Activated gamma-delta T cell (primary cell): ENCODE measurements around the gene TAF1L.

Experiments
- DNase-seq: peaks from one replicate; lab custom pipeline; 2025; lab: John Stamatoyannopoulos, UW

Gene TAF1L

GRCh38 chr9:32590898-32591297 lies 44.6 kb downstream of the TAF1L start:
- no peak for DNase-seq

GRCh38 chr9:32590476-32590875 lies 45.0 kb downstream of the TAF1L start:
- no peak for DNase-seq

- DNase-seq: no peak
Measured at GRCh38 chr9:32589083-32589723, 46.3 kb downstream of the TAF1L start.

DNA sequence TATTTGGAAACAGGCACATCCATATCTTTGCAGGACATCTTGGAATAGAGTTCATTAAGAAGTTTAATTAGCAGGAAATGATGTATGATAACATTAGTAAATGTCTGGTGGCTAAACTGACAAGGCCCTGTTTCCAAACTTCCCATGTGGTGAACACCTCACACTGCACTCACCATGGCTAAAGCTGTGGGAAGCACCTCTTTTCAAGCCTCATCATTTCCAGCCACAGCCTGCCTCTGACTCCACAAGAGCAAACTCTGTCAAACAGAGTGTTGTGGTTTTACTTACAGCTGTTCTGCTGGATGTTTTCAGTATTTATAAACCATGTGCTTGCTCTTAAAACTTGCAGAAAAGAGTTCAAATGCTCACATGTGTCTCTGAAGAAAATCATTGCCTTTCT lies 47.6 kb downstream of the TAF1L start:
- DNase-seq: no peak

GRCh38 chr9:32584784-32585183 lies 50.7 kb downstream of the TAF1L start:
- DNase-seq: no peak

DNA sequence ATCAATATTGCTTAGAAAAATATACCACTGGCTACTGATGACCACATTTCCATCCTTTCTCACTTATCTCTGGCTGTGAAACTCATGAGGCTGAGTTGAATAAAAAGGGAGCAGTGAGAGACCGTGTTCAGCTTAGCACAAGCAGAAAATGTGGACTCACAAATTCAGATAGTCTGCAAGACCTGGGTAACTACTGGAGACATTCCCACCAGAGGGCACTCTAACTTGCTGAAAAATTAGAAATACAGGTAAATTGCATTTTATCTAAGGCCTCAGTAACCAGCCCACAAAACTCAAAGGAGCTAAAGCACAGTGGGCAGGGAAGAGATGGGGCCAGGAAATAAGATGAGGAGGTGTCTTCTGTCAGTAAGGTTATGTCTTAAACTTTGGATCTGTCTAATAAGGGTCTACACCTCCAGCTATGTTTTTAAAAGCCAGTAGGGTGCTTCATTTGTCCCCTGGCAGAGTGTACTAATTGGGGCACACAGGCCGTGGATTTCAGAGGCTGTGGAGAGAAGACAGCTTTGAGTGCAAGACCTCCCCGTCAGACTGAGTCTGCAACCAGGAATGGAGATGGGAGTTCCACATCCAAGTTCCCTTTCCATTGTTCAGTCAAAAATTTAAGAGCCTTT lies 53.8 kb downstream of the TAF1L start:
- no peak for DNase-seq

- DNase-seq: no peak
Measured at GRCh38 chr9:32580631-32581300, 54.7 kb downstream of the TAF1L start.

GRCh38 chr9:32579706-32580331 lies 55.6 kb downstream of the TAF1L start:
- DNase-seq: no peak
